ENCODE results near the gene TMEM202.
"Not testable (repeated sequence)": the region's sequence is repeated elsewhere in the genome, so short reads cannot be mapped to it uniquely, and the experiment has no call there.

TMEM202 gene

GRCh38 chr15:72404356-72404755 is 6.3 kb downstream of the TMEM202 start:
- no peak for DNase-seq

GRCh38 chr15:72404841-72405240 is 6.7 kb downstream of the TMEM202 start:
- no peak for DNase-seq

GRCh38 chr15:72406936-72407335 is 8.8 kb downstream of the TMEM202 start:
- no peak for DNase-seq

GRCh38 chr15:72411111-72411510 is 13.0 kb downstream of the TMEM202 start:
- DNase-seq: no peak

- DNase-seq: no peak
Observed at GRCh38 chr15:72411544-72411943, 13.4 kb downstream of the TMEM202 start.

GRCh38 chr15:72413337-72413736 is 15.2 kb downstream of the TMEM202 start:
- not testable (repeated sequence) for DNase-seq

GRCh38 chr15:72415304-72415703 is 17.2 kb downstream of the TMEM202 start:
- no peak for DNase-seq

- DNase-seq: not testable (repeated sequence)
Observed at GRCh38 chr15:72419768-72420167, 21.7 kb downstream of the TMEM202 start.

- DNase-seq: peak; percentile 70
Observed at GRCh38 chr15:72420576-72420975, 22.5 kb downstream of the TMEM202 start.

- no peak for DNase-seq
Observed at GRCh38 chr15:72421484-72421883, 23.4 kb downstream of the TMEM202 start.

- no peak for DNase-seq
Observed at GRCh38 chr15:72423256-72423655, 25.2 kb downstream of the TMEM202 start.

GRCh38 chr15:72426753-72427152 is 28.6 kb downstream of the TMEM202 start:
- DNase-seq: no peak

- no peak for DNase-seq
Observed at GRCh38 chr15:72437650-72438316, 39.7 kb downstream of the TMEM202 start.

GRCh38 chr15:72442848-72443247 is 44.7 kb downstream of the TMEM202 start:
- DNase-seq: not testable (repeated sequence)

GRCh38 chr15:72445426-72445825 is 47.3 kb downstream of the TMEM202 start:
- DNase-seq: no peak

GRCh38 chr15:72450805-72451204 is 52.7 kb downstream of the TMEM202 start:
- DNase-seq: no peak

GRCh38 chr15:72451224-72451623 is 53.1 kb downstream of the TMEM202 start:
- DNase-seq: no peak

GRCh38 chr15:72456684-72457083 is 58.6 kb downstream of the TMEM202 start:
- no peak for DNase-seq
